Measurements from ENCODE around the gene ZNF438. TPM values are rescaled to one million over a fixed set of nuclear protein-coding genes. Genes with fewer than 3 reads are reported as not detected.

The ZNF438 gene
- total and polyA plus RNA-seq, 2 of the 8 experiments (the other 6 are each of a cell fraction or from before 2014, with no cell fraction given): 0.95 to 1.7 TPM

DNA sequence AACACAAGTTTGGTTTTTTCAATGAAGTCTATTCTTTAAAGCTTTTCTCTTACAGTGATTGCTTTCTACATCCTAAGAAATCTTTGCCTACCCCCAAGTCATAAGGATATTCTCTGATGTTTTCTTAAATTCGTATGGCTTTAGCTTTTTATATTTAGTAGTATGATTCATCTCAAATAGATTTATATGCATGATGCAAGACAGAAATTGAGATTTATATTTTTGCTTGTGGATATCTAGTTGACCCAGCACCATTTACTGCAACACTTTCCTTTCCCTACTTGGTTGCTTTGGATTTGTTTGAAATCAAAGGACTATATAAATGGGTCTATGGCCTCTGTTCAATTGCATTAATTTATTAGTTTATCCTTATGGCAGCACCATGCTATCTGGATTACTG lies 113.9 kb downstream of the ZNF438 start (continued):
- TF ChIP-seq, protein P1, sequence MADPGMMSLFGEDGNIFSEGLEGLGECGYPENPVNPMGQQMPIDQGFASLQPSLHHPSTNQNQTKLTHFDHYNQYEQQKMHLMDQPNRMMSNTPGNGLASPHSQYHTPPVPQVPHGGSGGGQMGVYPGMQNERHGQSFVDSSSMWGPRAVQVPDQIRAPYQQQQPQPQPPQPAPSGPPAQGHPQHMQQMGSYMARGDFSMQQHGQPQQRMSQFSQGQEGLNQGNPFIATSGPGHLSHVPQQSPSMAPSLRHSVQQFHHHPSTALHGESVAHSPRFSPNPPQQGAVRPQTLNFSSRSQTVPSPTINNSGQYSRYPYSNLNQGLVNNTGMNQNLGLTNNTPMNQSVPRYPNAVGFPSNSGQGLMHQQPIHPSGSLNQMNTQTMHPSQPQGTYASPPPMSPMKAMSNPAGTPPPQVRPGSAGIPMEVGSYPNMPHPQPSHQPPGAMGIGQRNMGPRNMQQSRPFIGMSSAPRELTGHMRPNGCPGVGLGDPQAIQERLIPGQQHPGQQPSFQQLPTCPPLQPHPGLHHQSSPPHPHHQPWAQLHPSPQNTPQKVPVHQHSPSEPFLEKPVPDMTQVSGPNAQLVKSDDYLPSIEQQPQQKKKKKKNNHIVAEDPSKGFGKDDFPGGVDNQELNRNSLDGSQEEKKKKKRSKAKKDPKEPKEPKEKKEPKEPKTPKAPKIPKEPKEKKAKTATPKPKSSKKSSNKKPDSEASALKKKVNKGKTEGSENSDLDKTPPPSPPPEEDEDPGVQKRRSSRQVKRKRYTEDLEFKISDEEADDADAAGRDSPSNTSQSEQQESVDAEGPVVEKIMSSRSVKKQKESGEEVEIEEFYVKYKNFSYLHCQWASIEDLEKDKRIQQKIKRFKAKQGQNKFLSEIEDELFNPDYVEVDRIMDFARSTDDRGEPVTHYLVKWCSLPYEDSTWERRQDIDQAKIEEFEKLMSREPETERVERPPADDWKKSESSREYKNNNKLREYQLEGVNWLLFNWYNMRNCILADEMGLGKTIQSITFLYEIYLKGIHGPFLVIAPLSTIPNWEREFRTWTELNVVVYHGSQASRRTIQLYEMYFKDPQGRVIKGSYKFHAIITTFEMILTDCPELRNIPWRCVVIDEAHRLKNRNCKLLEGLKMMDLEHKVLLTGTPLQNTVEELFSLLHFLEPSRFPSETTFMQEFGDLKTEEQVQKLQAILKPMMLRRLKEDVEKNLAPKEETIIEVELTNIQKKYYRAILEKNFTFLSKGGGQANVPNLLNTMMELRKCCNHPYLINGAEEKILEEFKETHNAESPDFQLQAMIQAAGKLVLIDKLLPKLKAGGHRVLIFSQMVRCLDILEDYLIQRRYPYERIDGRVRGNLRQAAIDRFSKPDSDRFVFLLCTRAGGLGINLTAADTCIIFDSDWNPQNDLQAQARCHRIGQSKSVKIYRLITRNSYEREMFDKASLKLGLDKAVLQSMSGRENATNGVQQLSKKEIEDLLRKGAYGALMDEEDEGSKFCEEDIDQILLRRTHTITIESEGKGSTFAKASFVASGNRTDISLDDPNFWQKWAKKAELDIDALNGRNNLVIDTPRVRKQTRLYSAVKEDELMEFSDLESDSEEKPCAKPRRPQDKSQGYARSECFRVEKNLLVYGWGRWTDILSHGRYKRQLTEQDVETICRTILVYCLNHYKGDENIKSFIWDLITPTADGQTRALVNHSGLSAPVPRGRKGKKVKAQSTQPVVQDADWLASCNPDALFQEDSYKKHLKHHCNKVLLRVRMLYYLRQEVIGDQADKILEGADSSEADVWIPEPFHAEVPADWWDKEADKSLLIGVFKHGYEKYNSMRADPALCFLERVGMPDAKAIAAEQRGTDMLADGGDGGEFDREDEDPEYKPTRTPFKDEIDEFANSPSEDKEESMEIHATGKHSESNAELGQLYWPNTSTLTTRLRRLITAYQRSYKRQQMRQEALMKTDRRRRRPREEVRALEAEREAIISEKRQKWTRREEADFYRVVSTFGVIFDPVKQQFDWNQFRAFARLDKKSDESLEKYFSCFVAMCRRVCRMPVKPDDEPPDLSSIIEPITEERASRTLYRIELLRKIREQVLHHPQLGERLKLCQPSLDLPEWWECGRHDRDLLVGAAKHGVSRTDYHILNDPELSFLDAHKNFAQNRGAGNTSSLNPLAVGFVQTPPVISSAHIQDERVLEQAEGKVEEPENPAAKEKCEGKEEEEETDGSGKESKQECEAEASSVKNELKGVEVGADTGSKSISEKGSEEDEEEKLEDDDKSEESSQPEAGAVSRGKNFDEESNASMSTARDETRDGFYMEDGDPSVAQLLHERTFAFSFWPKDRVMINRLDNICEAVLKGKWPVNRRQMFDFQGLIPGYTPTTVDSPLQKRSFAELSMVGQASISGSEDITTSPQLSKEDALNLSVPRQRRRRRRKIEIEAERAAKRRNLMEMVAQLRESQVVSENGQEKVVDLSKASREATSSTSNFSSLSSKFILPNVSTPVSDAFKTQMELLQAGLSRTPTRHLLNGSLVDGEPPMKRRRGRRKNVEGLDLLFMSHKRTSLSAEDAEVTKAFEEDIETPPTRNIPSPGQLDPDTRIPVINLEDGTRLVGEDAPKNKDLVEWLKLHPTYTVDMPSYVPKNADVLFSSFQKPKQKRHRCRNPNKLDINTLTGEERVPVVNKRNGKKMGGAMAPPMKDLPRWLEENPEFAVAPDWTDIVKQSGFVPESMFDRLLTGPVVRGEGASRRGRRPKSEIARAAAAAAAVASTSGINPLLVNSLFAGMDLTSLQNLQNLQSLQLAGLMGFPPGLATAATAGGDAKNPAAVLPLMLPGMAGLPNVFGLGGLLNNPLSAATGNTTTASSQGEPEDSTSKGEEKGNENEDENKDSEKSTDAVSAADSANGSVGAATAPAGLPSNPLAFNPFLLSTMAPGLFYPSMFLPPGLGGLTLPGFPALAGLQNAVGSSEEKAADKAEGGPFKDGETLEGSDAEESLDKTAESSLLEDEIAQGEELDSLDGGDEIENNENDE (IDR thresholded peaks at IDR 0.05; ENCODE audit: insufficient replicate concordance, low read length): no peak
- TF ChIP-seq SP2 (IDR thresholded peaks at IDR 0.05; ENCODE audit: low read length) (no peak), RXRA (IDR thresholded peaks at IDR 0.05; ENCODE audit: insufficient read depth, low read depth, low read length) (no peak), CHD1 (IDR thresholded peaks at IDR 0.05; ENCODE audit: low read depth, low read length) (no peak), BRCA1 (IDR thresholded peaks at IDR 0.05; ENCODE audit: low read depth, low read length) (no peak), SUZ12 (IDR thresholded peaks at IDR 0.05; ENCODE audit: low read length) (no peak)
